CD14-positive monocyte (primary cell): ENCODE data around the gene KLHL17. TPM values are rescaled to one million over a fixed set of nuclear protein-coding genes. Genes with fewer than 3 reads are reported as not detected.
A peak's percentile ranks its signal among the peaks of the same experiment; 100 is the strongest.

Source experiments
- DNase-seq, 3 donors: peaks; one replicate each; pipeline ENCODE4 v3.0.0-alpha.2; 2011 to 2022
- H2AFZ ChIP-seq: 2 replicates; pipeline ENCODE4 v1.6.0; 2012; ENCODE audit warnings: mild to moderate bottlenecking, low read depth, low read length, inconsistent platforms; ENCODE audit not compliant: insufficient read depth, poor library complexity, severe bottlenecking
- H3K27ac ChIP-seq, 2 donors: 1 replicate in 1 of 2; 2 replicates in 1 of 2; pipeline ENCODE4 v1.5.1; 2012 to 2013; ENCODE audit warnings: low read length in 2 of 2, control low read depth in 1 of 2, inconsistent platforms in 1 of 2, low read depth in 1 of 2, mild to moderate bottlenecking in 1 of 2
- H3K27me3 ChIP-seq, 2 donors: one replicate each; pipeline versions ENCODE4 v1.6.0 to v1.6.1; 2011 to 2013; ENCODE audit warnings: low read length in 2 of 2; ENCODE audit not compliant: control insufficient read depth in 2 of 2, insufficient read depth in 2 of 2
- H3K36me3 ChIP-seq, 2 donors: replicated peaks in 1 of 2; 1 replicate in 1 of 2; 2 replicates in 1 of 2; pipeline versions ENCODE4 v1.5.1 to v1.6.1; 2012 to 2013; ENCODE audit warnings: low read length in 2 of 2, control low read depth in 1 of 2, inconsistent platforms in 1 of 2, mild to moderate bottlenecking in 1 of 2; ENCODE audit not compliant: insufficient read depth in 2 of 2, control insufficient read depth in 1 of 2
- H3K4me1 ChIP-seq, 2 donors: 1 replicate in 1 of 2; 2 replicates in 1 of 2; pipeline versions ENCODE4 v1.5.1 to v1.6.1; 2012 to 2013; ENCODE audit warnings: low read length in 2 of 2, control low read depth in 1 of 2, inconsistent platforms in 1 of 2, mild to moderate bottlenecking in 1 of 2, moderate library complexity in 1 of 2; ENCODE audit not compliant: insufficient read depth in 2 of 2, control insufficient read depth in 1 of 2
- H3K4me2 ChIP-seq: replicated peaks from 2 replicates; pipeline ENCODE3; 2012; ENCODE audit warnings: low read length, moderate library complexity, mild to moderate bottlenecking; ENCODE audit not compliant: poor library complexity, severe bottlenecking; ENCODE audit errors: extremely low read depth
- H3K4me3 ChIP-seq, 3 experiments: fragments of 200-600 bp in 1 of 3; sonication (generic) in 1 of 3; replicated peaks in 1 of 3; 1 replicate in 2 of 3; 2 replicates in 1 of 3; pipeline ENCODE4 v1.5.1; 2011 to 2013; ENCODE audit warnings: low read length in 3 of 3, mild to moderate bottlenecking in 3 of 3, control low read depth in 2 of 3, low read depth in 2 of 3, inconsistent platforms in 1 of 3, moderate library complexity in 1 of 3
- H3K79me2 ChIP-seq: 2 replicates; pipeline ENCODE4 v1.6.0; 2012; ENCODE audit warnings: mild to moderate bottlenecking, control low read depth, inconsistent platforms, low read length, moderate library complexity; ENCODE audit not compliant: insufficient read depth
- H3K9ac ChIP-seq: 2 replicates; pipeline ENCODE4 v1.6.0; 2017; ENCODE audit warnings: low read length, mild to moderate bottlenecking; ENCODE audit not compliant: insufficient read depth, poor library complexity, severe bottlenecking
- H3K9me3 ChIP-seq, 2 donors: replicated peaks in 1 of 2; 1 replicate in 1 of 2; 2 replicates in 1 of 2; pipeline versions ENCODE4 v1.5.1 to v1.6.1; 2012 to 2013; ENCODE audit warnings: low read length in 2 of 2, control low read depth in 1 of 2; ENCODE audit not compliant: control insufficient read depth in 1 of 2, insufficient read depth in 1 of 2
- H4K20me1 ChIP-seq: 2 replicates; pipeline ENCODE4 v1.6.0; 2012; ENCODE audit warnings: mild to moderate bottlenecking, low read length, control low read depth, moderate library complexity; ENCODE audit not compliant: insufficient read depth
- H3K27ac Mint-ChIP-seq, 7 donors: one replicate each; pipeline ENCODE4 v1.8.0; 2020; ENCODE audit warnings: mild to moderate bottlenecking in 7 of 7, mixed read lengths in 7 of 7, moderate library complexity in 6 of 7, inconsistent platforms in 2 of 7
- H3K27me3 Mint-ChIP-seq, 3 donors: one replicate each; pipeline ENCODE4 v1.8.0; 2021 to 2022; ENCODE audit warnings: low read depth in 3 of 3, mild to moderate bottlenecking in 3 of 3, mixed read lengths in 3 of 3, moderate library complexity in 3 of 3, inconsistent platforms in 1 of 3
- H3K36me3 Mint-ChIP-seq, 2 donors: one replicate each; pipeline ENCODE4 v1.8.0; 2020; ENCODE audit warnings: mixed read lengths in 2 of 2, inconsistent platforms in 1 of 2, mild to moderate bottlenecking in 1 of 2
- H3K4me1 Mint-ChIP-seq: one replicate; pipeline ENCODE4 v1.8.0; 2020; ENCODE audit warnings: mild to moderate bottlenecking, mixed read lengths
- H3K4me3 Mint-ChIP-seq, 2 donors: one replicate each; pipeline ENCODE4 v1.8.0; 2020; ENCODE audit warnings: mild to moderate bottlenecking in 2 of 2, mixed read lengths in 2 of 2, moderate library complexity in 1 of 2
- H3K9me3 Mint-ChIP-seq, 7 donors: one replicate each; pipeline ENCODE4 v1.8.0; 2020 to 2022; ENCODE audit warnings: mixed read lengths in 7 of 7, mild to moderate bottlenecking in 6 of 7, moderate library complexity in 6 of 7, inconsistent platforms in 2 of 7
- CTCF ChIP-seq: fragments of 200-600 bp; IDR thresholded peaks from one replicate; pipeline ENCODE4 v1.8.0; 2022; ENCODE audit warnings: antibody characterized with exemption, mild to moderate bottlenecking
- WGBS: methylation state at CpG from one replicate; pipeline ENCODE4 v1.1.5; 2013; ENCODE audit warnings: missing lambda C conversion rate; ENCODE audit not compliant: insufficient coverage; 5-methylcytosine and 5-hydroxymethylcytosine counted together
- intact Hi-C, 2 donors: fragments of 100-400 bp; cut with micrococcal nuclease; formaldehyde crosslinking; loops; one replicate each; pipeline versions ENCODE4 v1.15.0 to v1.15.1; 2023
- polyA plus RNA-seq, 3 donors: library from polyadenylated mRNA; depleted of rRNA in 1 of 3; unstranded in 2 of 3; stranded (reverse) in 1 of 3; fragments of 300-500 nt in 2 of 3; fragments of >200 nt in 1 of 3; fragmentation: Illumina TruSeq in 2 of 3; gene quantifications; 1 replicate in 2 of 3; 2 replicates in 1 of 3; pipeline ENCODE4 v1.2.3, GENCODE V29; 2012 to 2021

The KLHL17 gene
- polyA plus RNA-seq, 3 donors = 0.31 to 48.1 (median 0.71) TPM

GRCh38 chr1:1001057-1001783, 40.8 kb downstream of the KLHL17 start:
- no peak for DNase-seq
- Histone ChIP-seq H3K4me3 (peak overlapping the region in 1 of 3 experiments; percentile 54), H3K4me1 (peaks cover 11 to 33% of the 10 kb centered on the region in 2 donors), H3K9me3 (peaks cover 0 to 21% of the 10 kb centered on the region in 2 donors), H3K4me2 (peak overlapping the region; percentile 62), H3K27ac (no peak overlapping the region), H3K27me3 (peaks cover 34 to 76% of the 10 kb centered on the region in 2 donors), H3K9ac (peak overlapping the region; percentile 37), H3K79me2 (no peaks in the 10 kb centered on the region), H2AFZ (peak overlapping the region; percentile 65), H4K20me1 (peaks cover 12% of the 10 kb centered on the region), H3K36me3 (no peaks in the 10 kb centered on the region)
- intact Hi-C loops = no loop called here
- 2% methylated on average over 53 of the region's 58 CpGs for WGBS
- peaks cover 2 to 29% (median 5%) of the 10 kb centered on the region in 7 donors for H3K9me3 Mint-ChIP-seq
- peak overlapping the region in 6 of 7 donors; percentile 73 to 93 (median 81) for H3K27ac Mint-ChIP-seq
- TF ChIP-seq CTCF = no peak
- peaks cover 19% of the 10 kb centered on the region for H3K4me1 Mint-ChIP-seq
- peaks cover 0 to 4% of the 10 kb centered on the region in 2 donors for H3K36me3 Mint-ChIP-seq
- peaks cover 63 to 91% (median 70%) of the 10 kb centered on the region in 3 donors for H3K27me3 Mint-ChIP-seq
- H3K4me3 Mint-ChIP-seq = peak overlapping the region; percentile 53 to 89

- H3K36me3 ChIP-seq = no peaks in the 10 kb centered on the region
- no peak overlapping the region for H3K4me3 ChIP-seq
- peaks cover 11 to 32% of the 10 kb centered on the region in 2 donors for H3K4me1 ChIP-seq
- no peak overlapping the region for H3K9ac ChIP-seq
- H3K4me3 Mint-ChIP-seq = peak overlapping the region in 1 of 2 donors; percentile 75
- peak overlapping the region in 1 of 7 donors; percentile 81 for H3K27ac Mint-ChIP-seq
- peaks cover 16% of the 10 kb centered on the region for H3K4me1 Mint-ChIP-seq
- no peak for TF ChIP-seq CTCF
- H3K79me2 ChIP-seq = no peaks in the 10 kb centered on the region
- peaks cover 18 to 57% of the 10 kb centered on the region in 2 donors for H3K27me3 ChIP-seq
- H3K4me2 ChIP-seq = no peak overlapping the region
- peaks cover 0 to 5% of the 10 kb centered on the region in 2 donors for H3K9me3 ChIP-seq
- H3K9me3 Mint-ChIP-seq = peaks cover 2 to 20% (median 6%) of the 10 kb centered on the region in 7 donors
- H3K27me3 Mint-ChIP-seq = peaks cover 52 to 87% (median 68%) of the 10 kb centered on the region in 3 donors
- no peaks in the 10 kb centered on the region for H4K20me1 ChIP-seq
- H2AFZ ChIP-seq = no peak overlapping the region
- intact Hi-C loops = no loop called here
- 78% methylated on average over 6 of the region's 22 CpGs for WGBS
- no peak overlapping the region for H3K27ac ChIP-seq
- DNase-seq = no peak
- peaks cover 0 to 4% of the 10 kb centered on the region in 2 donors for H3K36me3 Mint-ChIP-seq
Measured at GRCh38 chr1:1003618-1004419, 43.4 kb downstream of the KLHL17 start.
